GM19455 (cell line): ENCODE measurements around the gene TNFAIP8L3.

Experiments
- ATAC-seq: cut with Tn5 transposase; IDR thresholded peaks from one replicate; pipeline ENCODE4 v1.9.1; 2021; ENCODE audit not compliant: unreplicated experiment

The TNFAIP8L3 gene

DNA sequence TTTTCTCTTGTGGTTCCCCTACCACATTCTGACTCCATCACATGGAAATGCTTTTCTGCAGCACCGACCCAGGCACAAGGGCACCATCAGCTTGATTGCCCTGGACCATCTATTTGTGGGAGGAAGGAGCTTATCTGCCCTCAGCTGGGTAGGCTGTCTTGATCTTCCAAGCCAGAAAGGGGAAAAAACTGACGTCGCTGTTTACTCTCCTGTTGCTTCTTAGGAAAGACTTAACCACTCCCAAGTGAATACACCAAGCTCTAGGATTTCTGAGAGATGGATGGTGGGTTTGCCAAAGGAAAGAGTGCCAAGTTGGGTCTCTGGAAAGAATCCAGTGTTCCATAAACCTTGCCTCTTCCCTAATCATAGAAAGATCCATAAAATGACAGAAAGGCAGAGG is 4.0 kb downstream of the TNFAIP8L3 start:
- ATAC-seq, result no peak

DNA sequence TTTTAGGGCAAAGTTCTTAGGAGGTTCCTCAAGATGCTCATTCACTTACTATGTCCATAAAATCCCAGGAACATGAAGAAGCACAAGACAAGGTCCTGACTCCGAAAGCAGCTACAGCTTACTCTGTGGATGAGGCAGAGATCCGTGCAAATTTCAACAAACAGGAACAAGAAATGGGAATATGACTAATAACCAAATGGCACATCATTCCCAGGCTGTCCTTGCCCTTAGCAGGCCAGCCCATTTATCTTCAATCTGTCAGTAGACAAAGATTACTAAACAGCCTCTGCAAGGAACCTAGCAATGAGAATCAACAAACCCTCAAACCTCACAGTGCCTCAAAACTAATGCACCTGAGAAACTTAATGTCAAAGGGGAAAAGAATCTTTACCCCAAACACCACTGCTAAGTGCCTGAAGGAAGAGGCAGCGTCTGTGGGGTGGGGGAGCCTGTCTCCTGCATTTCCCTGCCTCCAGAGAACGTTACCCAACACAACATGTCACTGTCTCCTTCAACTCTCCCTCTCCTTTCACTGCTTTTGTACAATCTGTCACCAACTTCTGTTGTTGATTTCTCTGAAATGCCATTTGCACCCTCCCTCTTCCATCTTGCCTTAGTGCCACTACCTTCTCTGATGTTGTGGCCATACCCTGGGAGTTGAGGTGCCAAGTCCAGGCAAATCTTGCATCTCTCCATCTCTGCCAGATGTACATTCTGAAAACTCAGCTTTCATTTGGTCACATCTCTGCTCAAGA is 4.8 kb downstream of the TNFAIP8L3 start:
- ATAC-seq, result no peak

GRCh38 chr15:51089041-51089440 is 5.7 kb downstream of the TNFAIP8L3 start:
- ATAC-seq, result no peak

- no peak for ATAC-seq
These were observed 6.1 kb downstream of the TNFAIP8L3 start for GRCh38 chr15:51088585-51088984.

- no peak for ATAC-seq
These were observed 7.2 kb downstream of the TNFAIP8L3 start for GRCh38 chr15:51087513-51087912.

DNA sequence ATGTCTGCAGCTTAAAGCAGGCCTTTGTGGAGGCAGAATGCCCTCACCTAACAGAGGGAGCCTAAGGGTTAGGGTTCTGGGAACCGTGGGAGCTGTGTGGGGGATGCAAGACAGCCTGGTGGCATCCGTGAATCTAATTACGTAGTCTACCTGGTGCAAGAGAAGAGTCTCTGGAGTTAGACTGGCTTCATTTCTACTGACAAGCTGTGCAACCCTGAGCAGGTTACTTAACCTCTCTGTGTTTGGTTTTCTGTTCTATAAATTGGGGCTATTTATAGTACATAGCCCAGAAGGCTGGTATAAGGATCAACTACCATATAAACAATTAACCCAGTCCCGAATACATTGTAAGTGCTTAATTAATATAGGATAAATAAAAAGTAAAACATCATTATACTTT is 8.3 kb downstream of the TNFAIP8L3 start:
- ATAC-seq, result no peak

DNA sequence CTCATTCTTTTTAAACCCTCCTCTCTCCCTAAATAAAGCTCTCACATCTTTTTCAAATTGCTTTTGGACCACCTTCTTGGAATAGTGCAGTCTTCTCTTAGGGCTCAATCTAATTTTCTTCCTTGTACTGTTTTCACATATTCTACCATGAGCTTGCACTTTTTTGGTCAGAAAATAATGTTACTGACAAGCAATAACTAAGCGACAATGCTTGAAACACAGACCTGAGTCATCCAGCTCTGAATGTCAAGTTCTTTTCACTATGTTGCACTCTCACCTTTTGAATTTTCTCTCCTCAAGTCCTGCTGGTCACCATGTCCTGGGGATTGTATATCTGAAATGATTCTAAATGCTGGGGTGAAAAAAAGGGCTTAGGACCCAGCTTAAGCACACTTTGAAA is 8.9 kb downstream of the TNFAIP8L3 start:
- no peak for ATAC-seq

DNA sequence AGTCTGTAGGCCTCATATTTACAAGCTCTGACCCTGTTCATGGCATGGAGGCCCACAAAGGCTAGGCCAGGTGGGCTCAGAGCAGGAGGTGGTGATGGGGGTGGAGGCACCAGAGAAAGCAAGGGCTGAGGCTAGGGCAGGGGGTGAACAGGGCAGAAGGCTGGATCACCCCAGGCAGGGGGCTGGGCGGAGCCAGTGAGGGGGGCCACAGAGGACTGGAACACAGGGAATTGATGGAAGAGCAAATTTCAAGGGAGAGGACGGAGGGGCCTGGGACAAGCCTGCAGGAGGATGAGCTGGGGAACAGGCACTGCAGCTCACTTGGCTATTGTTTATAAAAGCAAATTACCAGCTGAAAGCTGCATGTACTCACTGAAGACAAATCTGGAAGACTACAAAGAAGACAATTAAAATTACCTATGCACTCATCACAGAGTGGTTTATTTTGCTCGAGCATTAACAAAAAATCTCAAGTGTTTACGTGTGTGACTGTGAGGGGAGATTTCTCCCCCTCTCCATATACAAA is 11.0 kb downstream of the TNFAIP8L3 start:
- no peak for ATAC-seq

DNA sequence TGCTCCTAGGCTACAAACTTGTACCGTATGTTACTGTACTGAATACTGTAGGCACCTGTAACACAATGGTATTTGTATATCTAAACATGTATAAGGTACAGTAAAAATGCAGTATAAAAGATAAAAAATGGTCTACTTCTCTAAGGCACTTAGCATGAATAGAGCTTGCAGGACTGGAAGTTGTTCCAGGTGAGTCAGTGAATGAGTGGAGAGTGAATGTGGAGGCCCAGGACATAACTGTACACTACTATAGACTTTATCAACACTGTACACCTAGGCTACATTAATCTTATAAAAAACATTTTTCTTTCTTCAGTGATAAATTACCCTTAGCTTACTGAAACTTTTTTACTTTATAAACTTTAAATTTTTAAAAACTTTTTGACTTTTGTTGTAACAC is 12.5 kb downstream of the TNFAIP8L3 start:
- ATAC-seq, result no peak

GRCh38 chr15:51080286-51080685 is 14.4 kb downstream of the TNFAIP8L3 start:
- ATAC-seq, result no peak

DNA sequence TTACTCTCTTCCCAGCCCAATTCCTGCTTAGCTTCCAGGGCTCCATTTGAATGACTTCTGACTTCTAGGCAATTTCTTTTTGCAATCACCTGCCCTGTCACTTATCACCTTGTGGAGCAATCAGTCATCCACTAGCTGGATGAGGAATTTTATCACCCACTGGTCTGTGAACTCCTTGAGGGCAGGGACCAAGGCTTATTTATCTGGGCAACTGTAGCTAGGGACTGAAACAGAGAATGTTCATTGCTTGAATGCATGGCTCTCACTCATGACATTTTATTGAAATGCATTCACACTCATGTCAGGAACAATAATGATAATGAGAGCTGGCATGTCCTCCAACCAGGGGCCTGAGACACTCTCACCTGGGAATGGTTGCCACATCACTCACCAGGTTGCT is 15.5 kb downstream of the TNFAIP8L3 start:
- no peak for ATAC-seq

DNA sequence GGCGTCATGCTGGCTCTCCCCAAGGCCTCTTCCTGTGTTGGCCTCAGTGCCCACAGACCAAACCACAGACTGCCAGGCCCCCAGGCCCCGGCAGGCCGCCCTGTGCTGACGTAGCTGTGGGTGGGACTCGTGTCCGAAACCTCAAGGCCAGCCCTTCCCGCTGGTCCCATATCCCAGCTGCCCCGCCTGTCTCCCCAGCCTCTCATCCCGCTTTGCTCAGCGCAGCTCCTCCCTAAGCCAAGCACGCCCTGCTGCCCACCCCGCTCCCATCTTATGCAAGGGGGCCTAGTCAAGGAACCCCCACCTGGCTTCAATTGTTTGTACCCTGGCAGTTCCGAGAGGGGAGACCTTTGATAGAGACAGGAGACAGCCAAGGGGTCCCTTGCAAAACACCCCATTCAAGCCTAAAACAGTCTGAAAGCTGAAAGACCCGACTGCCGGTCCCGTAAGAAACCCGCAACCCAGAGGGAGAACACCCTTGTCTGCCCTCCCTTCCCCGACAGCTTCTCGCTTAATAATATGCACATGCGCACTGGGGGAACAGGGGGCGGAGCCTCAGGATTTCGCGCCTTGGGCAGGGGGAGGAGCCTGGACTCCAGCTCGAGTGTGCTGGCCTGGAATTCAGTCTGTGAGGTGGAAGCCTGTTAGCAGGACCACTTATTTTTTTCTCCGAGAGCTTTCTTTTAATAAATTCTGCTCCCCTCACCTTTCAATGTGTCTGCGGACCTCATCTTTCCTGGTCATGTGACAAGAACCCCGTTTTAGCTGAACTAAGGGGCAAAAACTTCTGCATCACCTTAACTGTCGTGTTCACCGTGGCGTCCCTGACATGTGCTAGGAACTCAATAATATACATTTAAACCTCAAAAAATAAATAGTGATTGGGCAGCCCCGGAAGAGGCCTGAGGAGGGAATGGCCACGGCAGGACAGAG is 17.2 kb downstream of the TNFAIP8L3 start:
- ATAC-seq, result no peak

GRCh38 chr15:51076524-51077220 is 18.0 kb downstream of the TNFAIP8L3 start:
- no peak for ATAC-seq

DNA sequence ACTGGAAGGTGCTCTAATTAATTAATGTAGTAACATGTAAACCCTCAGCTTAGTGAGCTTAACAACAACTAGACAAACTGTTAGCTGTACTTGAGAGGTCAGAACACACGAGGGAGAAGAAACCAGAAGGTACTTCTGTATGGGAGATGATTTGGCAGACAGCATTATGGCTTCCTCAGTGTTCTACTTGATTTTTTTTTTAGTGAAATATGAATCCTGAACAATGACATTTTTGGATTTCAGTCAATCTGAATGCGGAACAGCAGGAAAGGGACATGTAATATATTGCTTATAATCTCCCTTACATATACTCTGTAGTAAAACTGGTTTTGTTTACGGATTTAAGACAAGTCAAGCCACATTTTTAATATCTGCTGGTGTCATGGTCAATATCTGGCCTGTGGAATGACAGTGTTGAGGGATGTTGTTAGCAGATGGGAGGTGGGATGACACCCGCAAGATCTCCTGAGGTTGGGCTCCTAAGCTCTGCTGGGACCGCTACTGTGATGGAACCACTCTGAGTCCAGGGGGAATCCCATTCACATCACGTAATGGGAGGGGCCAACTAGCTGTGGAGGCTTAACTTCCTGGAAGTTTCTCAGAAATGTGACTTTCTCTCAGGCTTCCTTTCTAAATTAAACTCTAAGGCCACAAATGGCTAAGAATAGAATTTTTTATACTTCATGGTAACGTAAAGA is 18.7 kb downstream of the TNFAIP8L3 start:
- ATAC-seq, result no peak

DNA sequence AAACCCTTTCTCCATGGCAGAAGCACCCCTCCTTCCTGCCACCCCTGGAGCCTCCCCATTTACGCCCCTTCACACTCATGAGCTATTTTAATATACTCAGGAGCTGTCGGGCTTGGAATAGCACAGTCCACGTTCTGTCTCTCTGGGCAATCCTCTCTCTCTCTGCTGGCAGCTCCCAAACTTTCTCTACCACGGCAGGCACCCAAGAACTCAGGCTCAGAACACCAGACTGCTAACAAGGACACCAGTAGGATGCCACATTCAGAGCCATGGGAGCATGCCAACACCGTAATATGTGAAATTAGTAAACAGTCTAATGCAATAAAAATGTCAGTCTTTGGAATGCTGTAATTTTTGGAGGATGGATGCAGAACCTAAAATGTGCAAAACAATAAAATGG is 19.3 kb downstream of the TNFAIP8L3 start:
- ATAC-seq, result no peak

GRCh38 chr15:51074926-51075325 is 19.8 kb downstream of the TNFAIP8L3 start:
- no peak for ATAC-seq

- ATAC-seq, result no peak
These were observed 23.1 kb downstream of the TNFAIP8L3 start for GRCh38 chr15:51071578-51071977.

DNA sequence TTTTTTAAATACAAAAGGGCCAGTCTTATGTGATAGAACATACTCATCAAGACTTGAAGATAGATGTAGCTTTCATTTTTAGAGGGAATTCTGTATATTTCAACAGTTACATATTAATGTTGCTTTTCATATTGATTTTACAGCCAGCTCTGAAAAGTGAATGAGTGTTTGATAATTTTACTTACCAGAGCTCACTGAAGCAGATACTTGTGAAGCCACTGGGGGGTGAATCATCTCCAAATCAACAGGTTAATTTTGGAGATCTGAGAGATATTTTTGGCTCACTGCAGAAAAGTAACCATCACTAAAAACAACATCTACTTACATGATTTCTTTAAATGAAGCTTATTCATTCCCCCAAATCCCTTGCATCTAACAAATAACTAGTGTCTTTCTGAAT is 24.7 kb downstream of the TNFAIP8L3 start:
- no peak for ATAC-seq

DNA sequence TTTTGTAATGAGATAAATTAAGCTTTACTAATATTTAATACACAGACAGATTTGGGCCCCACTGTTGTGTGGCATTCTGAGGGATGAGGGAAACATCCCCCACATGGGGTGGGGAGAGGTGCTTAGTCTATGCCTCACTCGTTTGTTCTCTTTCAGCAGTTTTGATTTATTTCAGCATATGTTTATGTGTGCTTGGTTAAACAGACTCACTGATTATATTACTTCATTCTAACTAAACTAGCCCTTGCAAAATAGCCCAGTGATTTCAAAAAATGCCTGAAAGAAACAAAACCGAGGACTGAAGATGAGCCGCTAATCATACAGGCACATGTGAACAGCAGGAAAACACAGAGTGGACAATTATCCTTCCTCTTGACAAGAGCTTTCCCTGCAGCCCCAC is 27.2 kb downstream of the TNFAIP8L3 start:
- no peak for ATAC-seq

GRCh38 chr15:51065781-51066180 is 28.9 kb downstream of the TNFAIP8L3 start:
- ATAC-seq, result no peak

GRCh38 chr15:51065261-51065660 is 29.4 kb downstream of the TNFAIP8L3 start:
- ATAC-seq, result no peak
